ENCODE data around the gene TMEM37. TPM values are rescaled to one million over a fixed set of nuclear protein-coding genes. Genes with fewer than 3 reads are reported as not detected.

The TMEM37 gene
- total RNA-seq, 1 donor from 2014 or later: 0.14 TPM

DNA sequence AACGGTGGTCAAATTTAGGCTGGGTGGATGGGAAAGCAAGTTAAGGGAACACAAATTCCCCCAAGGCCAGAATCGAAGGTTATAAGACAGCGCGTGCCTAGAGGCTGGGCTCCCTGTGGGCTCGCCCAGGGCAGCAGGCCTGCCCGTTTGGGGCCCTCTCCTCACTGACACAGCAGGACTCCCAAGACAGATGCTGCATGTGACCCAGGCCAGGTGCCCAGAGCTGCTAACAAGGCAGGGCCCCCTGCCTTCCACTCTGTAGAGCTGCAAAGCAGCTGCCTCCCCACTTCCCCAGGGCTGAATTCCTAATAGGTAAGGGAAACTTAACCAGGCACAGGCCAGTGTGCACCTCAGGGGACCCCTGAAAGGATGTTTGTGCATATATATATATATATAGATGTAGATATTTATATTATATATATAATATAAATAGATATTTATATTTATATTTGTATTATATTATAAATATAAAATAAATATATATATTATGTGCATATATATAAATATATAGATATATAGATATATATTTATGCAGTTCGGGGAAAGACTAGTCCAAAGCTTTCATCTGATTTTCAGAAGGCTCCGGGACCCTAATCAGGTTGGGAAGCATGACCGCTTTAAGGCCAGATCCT is 43.7 kb downstream of the TMEM37 start:
- Mint-ChIP-seq H3K4me3 (ENCODE audit: low read depth) (no peak overlapping the region), H3K36me3 (ENCODE audit: low read depth) (no peaks in the 10 kb centered on the region), H3K27ac (no peak overlapping the region), H3K9me3 (no peaks in the 10 kb centered on the region), H3K27me3 (ENCODE audit: low read depth) (no peaks in the 10 kb centered on the region), H3K4me1 (ENCODE audit: low read depth) (no peaks in the 10 kb centered on the region)
- DNase-seq (ENCODE audit: low spot score): no peak
- intact Hi-C loops (cut with micrococcal nuclease): no loop called here

DNA sequence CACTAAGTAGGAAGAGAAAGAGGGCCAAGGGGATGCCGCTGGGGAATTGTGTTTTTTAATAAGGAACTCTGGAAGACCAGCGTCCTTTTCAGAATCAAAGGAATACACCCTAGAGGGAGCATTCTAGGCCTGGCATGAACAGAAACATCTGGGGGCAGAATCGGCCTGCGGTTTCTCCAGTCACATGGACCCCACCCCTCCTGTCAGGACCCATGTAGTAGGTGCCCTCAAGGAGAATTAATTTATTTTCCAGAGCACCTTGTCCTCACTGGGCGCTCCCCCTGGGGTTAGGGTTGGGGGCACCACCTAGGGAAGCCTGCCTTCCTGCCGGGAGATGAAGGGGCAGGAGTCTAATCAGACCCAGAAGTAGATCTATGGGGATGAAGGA is 44.2 kb downstream of the TMEM37 start:
- no peak overlapping the region for H3K4me3 Mint-ChIP-seq (ENCODE audit: low read depth)
- H3K27ac Mint-ChIP-seq: no peak overlapping the region
- H3K4me1 Mint-ChIP-seq (ENCODE audit: low read depth): no peaks in the 10 kb centered on the region
- no peak for DNase-seq (ENCODE audit: low spot score)
- H3K9me3 Mint-ChIP-seq: no peaks in the 10 kb centered on the region
- intact Hi-C loops (cut with micrococcal nuclease): loop anchor here (1.0 kb wide), 1 partner anchor 69 kb away; no protein-coding TSS in a partner anchor
- H3K36me3 Mint-ChIP-seq (ENCODE audit: low read depth): no peaks in the 10 kb centered on the region
- no peaks in the 10 kb centered on the region for H3K27me3 Mint-ChIP-seq (ENCODE audit: low read depth)

DNA sequence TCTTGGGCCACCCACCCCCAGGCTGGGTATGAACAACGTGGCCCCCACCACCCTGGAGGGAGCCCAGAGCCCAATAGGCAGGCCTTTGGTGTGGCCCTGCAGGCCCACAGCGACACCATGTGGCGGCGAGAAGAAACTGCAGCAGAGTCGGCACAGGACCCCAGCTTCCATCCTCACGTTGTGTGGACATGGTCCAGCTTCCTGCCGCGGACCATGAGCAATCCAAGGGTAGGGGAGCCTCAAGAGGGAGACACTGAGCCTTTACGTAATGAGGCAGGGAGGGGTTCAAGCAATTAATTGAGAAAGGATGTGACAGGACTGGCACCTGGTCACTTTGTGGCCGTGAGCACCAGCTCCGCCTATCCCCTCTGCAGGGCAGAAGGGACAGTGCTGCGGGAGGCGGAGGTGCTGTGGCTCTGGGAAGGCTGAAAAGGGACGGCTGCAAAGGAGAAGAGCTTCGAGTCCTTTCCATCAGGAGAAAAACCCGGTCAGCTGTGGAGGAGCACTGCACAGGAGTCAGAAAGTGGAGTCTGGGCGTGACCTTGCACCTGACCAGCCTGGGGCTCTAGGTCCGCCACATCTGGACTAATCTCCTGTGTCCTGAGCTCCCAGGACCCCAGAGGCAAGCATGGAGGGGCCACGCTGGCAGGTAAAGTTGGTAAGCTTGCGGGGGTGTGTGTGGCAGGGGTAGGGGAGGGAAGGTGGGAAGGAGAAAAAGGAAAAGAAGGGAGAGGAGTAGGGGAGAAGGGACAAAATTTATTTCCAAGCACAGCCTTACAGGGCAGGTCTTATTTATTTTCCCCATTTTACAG is 44.9 kb downstream of the TMEM37 start:
- no peak overlapping the region for H3K4me3 Mint-ChIP-seq (ENCODE audit: low read depth)
- no peaks in the 10 kb centered on the region for H3K36me3 Mint-ChIP-seq (ENCODE audit: low read depth)
- H3K9me3 Mint-ChIP-seq: no peaks in the 10 kb centered on the region
- H3K27me3 Mint-ChIP-seq (ENCODE audit: low read depth): no peaks in the 10 kb centered on the region
- H3K4me1 Mint-ChIP-seq (ENCODE audit: low read depth): no peaks in the 10 kb centered on the region
- peak; percentile 22 for DNase-seq (ENCODE audit: low spot score)
- intact Hi-C loops (cut with micrococcal nuclease): loop anchor here (1.0 kb wide), 1 partner anchor 69 kb away; no protein-coding TSS in a partner anchor
- H3K27ac Mint-ChIP-seq: no peak overlapping the region

DNA sequence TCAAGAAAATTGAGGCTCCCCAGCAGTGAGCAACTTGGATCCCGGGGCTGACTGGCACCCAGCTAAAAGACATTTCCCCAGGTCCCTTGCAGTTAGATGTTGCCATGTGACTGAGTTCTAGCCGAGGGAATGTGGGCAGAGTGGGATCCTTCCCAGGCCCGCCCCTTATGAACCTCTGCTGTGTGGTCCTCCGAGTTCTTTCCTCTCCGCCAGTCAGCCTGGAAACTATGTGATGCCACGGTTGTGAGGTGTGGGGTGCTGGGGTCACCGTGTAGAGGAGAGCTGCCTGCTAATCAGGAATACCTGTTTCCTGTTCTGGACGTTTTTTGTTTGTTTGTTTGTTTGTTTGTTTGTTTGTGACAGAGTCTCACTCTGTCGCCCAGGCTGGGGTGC is 45.5 kb downstream of the TMEM37 start:
- no peak overlapping the region for H3K4me3 Mint-ChIP-seq (ENCODE audit: low read depth)
- DNase-seq (ENCODE audit: low spot score): no peak
- H3K4me1 Mint-ChIP-seq (ENCODE audit: low read depth): no peaks in the 10 kb centered on the region
- H3K27me3 Mint-ChIP-seq (ENCODE audit: low read depth): no peaks in the 10 kb centered on the region
- no peaks in the 10 kb centered on the region for H3K36me3 Mint-ChIP-seq (ENCODE audit: low read depth)
- intact Hi-C loops (cut with micrococcal nuclease): no loop called here
- no peaks in the 10 kb centered on the region for H3K9me3 Mint-ChIP-seq
- H3K27ac Mint-ChIP-seq: no peak overlapping the region

DNA sequence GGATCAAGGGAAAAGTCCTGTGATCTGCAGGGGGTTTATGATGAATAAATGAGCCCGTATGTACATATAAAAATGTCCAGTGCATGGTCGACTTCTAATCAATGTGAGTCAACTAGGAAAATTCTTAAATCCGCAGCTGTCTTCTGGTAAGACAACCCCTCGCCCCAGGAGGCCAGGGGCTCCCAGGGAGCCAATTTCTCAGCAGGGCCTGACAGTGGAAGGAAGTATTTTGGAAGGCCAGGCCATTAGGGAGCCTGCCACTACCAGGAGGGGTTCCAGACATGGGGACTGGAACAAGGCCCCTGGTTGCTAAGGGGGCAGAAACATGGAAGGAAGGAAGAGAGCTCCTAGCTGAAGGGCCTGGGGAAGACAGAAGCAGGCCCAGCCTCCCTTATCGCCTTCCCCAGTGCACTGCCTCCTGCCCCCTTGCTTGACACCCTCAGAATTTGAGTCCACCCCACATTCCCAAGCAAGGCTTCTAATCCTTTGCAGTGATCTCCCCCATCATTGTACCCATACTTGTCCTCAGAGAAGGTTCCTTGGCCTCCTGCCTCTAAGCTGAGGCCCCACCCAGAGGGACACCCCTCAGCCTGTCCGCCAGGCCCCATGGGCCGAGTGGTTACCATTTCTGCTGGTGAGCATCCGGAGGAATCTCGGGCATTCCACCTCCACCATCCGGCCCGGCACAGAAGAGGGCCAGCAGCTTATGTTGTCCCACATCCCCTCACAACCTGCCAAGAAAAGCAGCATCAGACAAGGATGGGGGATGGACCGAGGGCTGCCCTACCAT is 46.7 kb downstream of the TMEM37 start:
- intact Hi-C loops (cut with micrococcal nuclease): no loop called here
- Mint-ChIP-seq H3K4me1 (ENCODE audit: low read depth) (no peaks in the 10 kb centered on the region), H3K4me3 (ENCODE audit: low read depth) (no peak overlapping the region), H3K27me3 (ENCODE audit: low read depth) (no peaks in the 10 kb centered on the region), H3K9me3 (no peaks in the 10 kb centered on the region), H3K27ac (no peak overlapping the region), H3K36me3 (ENCODE audit: low read depth) (no peaks in the 10 kb centered on the region)
- no peak for DNase-seq (ENCODE audit: low spot score)

DNA sequence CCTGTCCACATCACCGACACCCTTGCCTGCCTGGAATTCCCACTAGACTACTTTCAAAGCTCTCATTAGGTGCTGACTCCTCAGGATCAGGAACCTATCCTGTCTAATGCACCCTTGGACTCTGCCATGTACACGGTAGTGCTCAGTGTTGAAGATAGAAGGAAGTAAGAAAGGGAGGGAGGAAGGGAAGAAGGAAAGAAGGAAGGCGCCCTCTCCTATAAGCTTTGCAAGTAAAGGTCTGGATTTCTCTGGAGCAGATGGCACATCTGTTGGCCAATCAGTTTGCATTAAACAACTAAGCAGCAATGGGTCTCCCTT is 47.3 kb downstream of the TMEM37 start:
- intact Hi-C loops (cut with micrococcal nuclease): no loop called here
- H3K36me3 Mint-ChIP-seq (ENCODE audit: low read depth): no peaks in the 10 kb centered on the region
- no peak overlapping the region for H3K27ac Mint-ChIP-seq
- no peak overlapping the region for H3K4me3 Mint-ChIP-seq (ENCODE audit: low read depth)
- H3K27me3 Mint-ChIP-seq (ENCODE audit: low read depth): peaks cover under 1% of the 10 kb centered on the region
- no peak for DNase-seq (ENCODE audit: low spot score)
- no peaks in the 10 kb centered on the region for H3K4me1 Mint-ChIP-seq (ENCODE audit: low read depth)
- no peaks in the 10 kb centered on the region for H3K9me3 Mint-ChIP-seq

GRCh38 chr2:119480184-119480583 is 48.5 kb downstream of the TMEM37 start:
- Mint-ChIP-seq H3K36me3 (ENCODE audit: low read depth) (no peaks in the 10 kb centered on the region), H3K4me1 (ENCODE audit: low read depth) (no peaks in the 10 kb centered on the region), H3K4me3 (ENCODE audit: low read depth) (no peak overlapping the region), H3K27me3 (ENCODE audit: low read depth) (peaks cover 1% of the 10 kb centered on the region), H3K27ac (no peak overlapping the region), H3K9me3 (no peaks in the 10 kb centered on the region)
- DNase-seq (ENCODE audit: low spot score): no peak
- intact Hi-C loops (cut with micrococcal nuclease): no loop called here

- H3K9me3 Mint-ChIP-seq: no peaks in the 10 kb centered on the region
- DNase-seq (ENCODE audit: low spot score): peak; percentile 2
- intact Hi-C loops (cut with micrococcal nuclease): no loop called here
- no peak overlapping the region for H3K27ac Mint-ChIP-seq
- H3K27me3 Mint-ChIP-seq (ENCODE audit: low read depth): peaks cover 1% of the 10 kb centered on the region
- H3K4me3 Mint-ChIP-seq (ENCODE audit: low read depth): no peak overlapping the region
- no peaks in the 10 kb centered on the region for H3K4me1 Mint-ChIP-seq (ENCODE audit: low read depth)
- no peaks in the 10 kb centered on the region for H3K36me3 Mint-ChIP-seq (ENCODE audit: low read depth)
These were observed 49.1 kb downstream of the TMEM37 start for GRCh38 chr2:119480718-119481142.

DNA sequence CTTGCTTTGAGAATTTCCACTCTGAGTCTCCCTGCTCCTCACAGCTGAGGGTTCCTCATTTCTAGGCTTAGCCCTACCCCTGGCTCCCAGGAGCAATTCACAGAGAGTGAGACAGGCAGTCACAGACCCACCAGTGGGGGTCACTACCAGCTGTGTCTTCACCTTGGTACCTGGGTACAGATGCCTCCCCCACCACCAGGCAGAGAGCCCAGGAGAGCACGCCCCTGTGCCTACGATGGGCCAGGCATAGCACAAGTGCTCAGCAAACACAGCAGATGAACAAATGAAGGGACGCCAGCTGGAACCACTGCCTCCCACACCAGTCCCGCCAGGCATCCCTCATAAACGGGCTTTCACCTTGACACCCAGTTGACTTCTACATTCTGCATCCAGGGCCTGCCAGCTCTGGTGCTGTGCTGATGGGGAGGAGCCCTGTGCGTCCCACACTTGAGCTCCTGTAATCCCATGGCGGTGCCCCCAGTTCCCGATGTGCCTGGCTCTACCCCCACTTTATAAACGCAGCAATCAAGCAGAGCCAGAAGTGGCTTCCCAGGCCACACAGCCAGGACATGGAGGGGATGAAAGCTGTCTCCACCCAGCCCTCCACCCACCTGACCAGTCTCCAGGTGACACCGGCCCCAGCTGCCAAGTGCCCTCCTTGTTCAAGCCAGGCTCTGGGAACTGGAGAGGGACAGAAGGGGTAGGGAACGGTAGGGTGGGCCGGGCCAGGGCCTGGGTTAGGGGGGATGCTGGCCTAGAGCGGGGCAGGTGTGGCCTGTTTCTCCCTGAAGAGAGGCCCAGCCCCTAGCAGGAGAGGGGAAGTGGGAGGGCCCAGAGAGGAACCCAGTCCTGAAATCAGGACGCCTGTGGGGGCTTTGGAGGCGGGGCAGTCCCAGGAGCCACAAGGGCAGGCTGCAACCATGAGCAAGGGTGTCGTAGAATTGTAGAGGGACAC is 50.1 kb downstream of the TMEM37 start:
- Mint-ChIP-seq H3K4me1 (ENCODE audit: low read depth) (no peaks in the 10 kb centered on the region), H3K27ac (no peak overlapping the region), H3K9me3 (no peaks in the 10 kb centered on the region), H3K27me3 (ENCODE audit: low read depth) (peaks cover 1% of the 10 kb centered on the region), H3K4me3 (ENCODE audit: low read depth) (no peak overlapping the region), H3K36me3 (ENCODE audit: low read depth) (no peaks in the 10 kb centered on the region)
- peak; percentile 5 for DNase-seq (ENCODE audit: low spot score)
- intact Hi-C loops (cut with micrococcal nuclease): no loop called here

DNA sequence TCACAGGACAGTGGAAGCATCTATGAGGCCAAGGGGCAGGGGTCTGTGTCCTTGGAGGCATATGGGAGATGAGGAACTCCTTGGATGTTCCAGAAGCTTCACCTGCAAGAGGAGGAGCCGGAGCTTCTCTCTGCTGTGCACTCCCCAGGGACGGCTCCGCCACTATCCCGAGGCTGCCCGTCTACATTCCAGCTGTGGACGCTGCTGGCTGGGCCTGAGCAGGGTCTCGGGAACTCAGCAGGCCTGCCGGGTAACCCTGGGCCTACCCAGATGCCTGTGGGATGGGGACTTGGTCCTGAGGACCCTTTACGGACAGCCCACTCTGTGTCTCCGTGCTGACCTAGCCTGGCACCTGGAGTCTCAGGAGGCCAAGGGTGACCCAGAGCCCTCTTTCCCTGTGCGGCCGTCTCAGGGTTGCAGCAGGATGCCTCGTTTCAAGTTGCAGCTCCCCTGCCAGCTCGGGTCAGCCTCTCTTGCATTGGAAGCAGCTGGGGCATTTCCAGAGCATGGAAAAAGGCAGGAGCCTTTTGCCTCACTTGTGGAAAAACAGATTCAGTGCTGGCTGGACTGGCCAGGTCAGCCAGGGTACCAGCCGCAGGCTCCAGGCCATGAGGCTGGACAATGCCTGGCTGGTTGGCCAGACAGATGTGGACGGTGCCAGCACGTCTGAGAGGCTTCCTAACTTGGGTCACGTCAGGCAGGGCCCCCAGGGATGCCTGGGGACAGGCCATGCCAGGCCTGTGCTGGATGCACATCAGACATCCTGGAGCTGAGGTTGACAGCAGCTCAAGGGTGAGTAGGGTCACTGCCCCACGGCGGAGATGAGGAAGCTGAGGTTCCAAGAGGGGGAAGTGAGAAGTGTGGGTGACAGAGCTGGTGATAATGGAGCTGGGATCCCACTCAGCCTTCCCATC is 51.1 kb downstream of the TMEM37 start:
- DNase-seq (ENCODE audit: low spot score): no peak
- intact Hi-C loops (cut with micrococcal nuclease): no loop called here

DNA sequence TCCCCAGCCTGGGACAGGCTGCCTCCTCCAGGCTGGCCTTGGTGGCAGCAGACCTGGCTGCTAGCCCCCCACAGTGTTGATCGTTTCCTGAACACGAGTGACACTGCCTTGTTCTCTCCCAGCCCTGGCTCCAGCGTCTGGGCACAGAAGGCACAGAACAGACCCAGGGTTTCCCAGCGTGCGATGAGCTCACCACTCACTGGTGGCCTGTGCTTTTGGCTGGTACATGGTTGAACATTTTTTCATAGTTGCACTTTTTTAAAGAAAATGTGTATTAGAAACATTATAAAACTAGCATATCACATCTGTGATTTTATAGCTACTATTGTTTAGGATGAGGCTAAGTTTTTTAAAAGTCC is 51.7 kb downstream of the TMEM37 start:
- H3K36me3 Mint-ChIP-seq (ENCODE audit: low read depth): no peaks in the 10 kb centered on the region
- no peak overlapping the region for H3K27ac Mint-ChIP-seq
- no peaks in the 10 kb centered on the region for H3K9me3 Mint-ChIP-seq
- H3K4me1 Mint-ChIP-seq (ENCODE audit: low read depth): no peaks in the 10 kb centered on the region
- intact Hi-C loops (cut with micrococcal nuclease): no loop called here
- H3K27me3 Mint-ChIP-seq (ENCODE audit: low read depth): peaks cover 1% of the 10 kb centered on the region
- DNase-seq (ENCODE audit: low spot score): no peak
- H3K4me3 Mint-ChIP-seq (ENCODE audit: low read depth): no peak overlapping the region

More for the DNA sequence above, 51.1 kb downstream of the TMEM37 start:
- H3K27me3 Mint-ChIP-seq (ENCODE audit: low read depth): peaks cover 1% of the 10 kb centered on the region
- H3K36me3 Mint-ChIP-seq (ENCODE audit: low read depth): no peaks in the 10 kb centered on the region
- no peaks in the 10 kb centered on the region for H3K9me3 Mint-ChIP-seq
- H3K4me1 Mint-ChIP-seq (ENCODE audit: low read depth): no peaks in the 10 kb centered on the region
- no peak overlapping the region for H3K4me3 Mint-ChIP-seq (ENCODE audit: low read depth)
- no peak overlapping the region for H3K27ac Mint-ChIP-seq

Measured in activated T-helper 2 cell treated with anti-CD3 and anti-CD28 coated beads, Interferon-gamma antibody, Interleukin-2, Interleukin-4, amounts not matched to agents 10 μg/mL and 5 μg/mL and 100 μg/mL, durations not matched to agents 14 hours and 24 hours and 36 hours (primary cell).